ENCODE measurements around the gene SNRNP27. TPM values are rescaled to one million over a fixed set of nuclear protein-coding genes. Genes with fewer than 3 reads are reported as not detected.

SNRNP27 gene
- total and polyA plus RNA-seq, 9 of the 15 experiments (the other 6 are each of a cell fraction or from before 2014, with no cell fraction given) = 29.2 to 102 (median 65.7) TPM

- no peaks in the 10 kb centered on the region for H3K27me3 ChIP-seq (ENCODE audit: control insufficient read depth in 2 of 2, insufficient read depth in 2 of 2, low read length in 2 of 2)
- no peaks in the 10 kb centered on the region for H3K79me2 ChIP-seq (ENCODE audit: control insufficient read depth, insufficient read depth, low read length)
- POLR2A ChIA-PET = interaction anchor here (0.5 to 1.4 kb wide), 3 partner anchors 13 to 138 kb away, joined by 3 read pairs; no protein-coding TSS in a partner anchor
- 59% methylated on average over 4 of the region's 4 CpGs for WGBS (ENCODE audit: insufficient coverage, low coverage, missing lambda C conversion rate)
- CTCF ChIA-PET (ENCODE audit: low intra/inter-chr PET ratio) = no interaction called here
- no peaks in the 10 kb centered on the region for H3K9me1 ChIP-seq (ENCODE audit: control insufficient read depth, insufficient read depth, low read length)
- in situ Hi-C loops (cut with MboI) (no loop called here), intact Hi-C loops (cut with micrococcal nuclease) (no loop called here)
- peak overlapping the region; percentile 54 for H3K27ac ChIP-seq (ENCODE audit: extremely low read depth, low read depth, low read length)
- no peak overlapping the region for H3K4me3 ChIP-seq
- H3K9me3 ChIP-seq (replicated peaks; ENCODE audit: control insufficient read depth, insufficient read depth, low read depth, low read length) = no peaks in the 10 kb centered on the region
- no peaks in the 10 kb centered on the region for H4K20me1 ChIP-seq (replicated peaks; ENCODE audit: control insufficient read depth, insufficient read depth, low read length)
- ATAC-seq (no peak), FAIRE-seq (peak; percentile 59), DNase-seq (ENCODE audit: extremely low read depth in 1 of 4, low spot score in 3 of 4) (no peak)
- peaks cover 21 to 44% of the 10 kb centered on the region in 2 experiments for H3K4me1 ChIP-seq (replicated peaks in 1 of 2; ENCODE audit: control insufficient read depth in 2 of 2, insufficient read depth in 2 of 2, low read length in 2 of 2)
- peak overlapping the region; percentile 89 for H2AFZ ChIP-seq (ENCODE audit: low read depth, low read length)
- H3K4me2 ChIP-seq (ENCODE audit: insufficient read depth, low read length) = no peak overlapping the region
- H3K36me3 ChIP-seq (ENCODE audit: control insufficient read depth, insufficient read depth, low read length) = peaks cover 12% of the 10 kb centered on the region; the same call in 2 of the 3 replicates
- peak overlapping the region; percentile 15 to 56; a peak in 3 of 4 replicates for H3K9ac ChIP-seq (ENCODE audit: insufficient read depth in 1 of 2, low read depth in 2 of 2, low read length in 2 of 2)
- BruUV-seq (replicated peaks) = no TSS peak
- no peak for TF ChIP-seq SETDB1 (IDR thresholded peaks at IDR 0.05; ENCODE audit: low read length)
- no peak for TF ChIP-seq NR2C2 (CRISPR knock-in tag; IDR thresholded peaks at IDR 0.05)
- TF ChIP-seq NR2C2 (tag; IDR thresholded peaks at IDR 0.05) = 0 out of 2 replicates have a peak, but pooled peaks have one; percentile 8
- TF ChIP-seq ZNF79 (CRISPR knock-in tag; IDR thresholded peaks at IDR 0.05; ENCODE audit: low read depth) = no peak
- no peak for TF ChIP-seq NFIC (IDR thresholded peaks at IDR 0.05)
- peak; percentile 9 for TF ChIP-seq BRD9 (IDR thresholded peaks at IDR 0.05; ENCODE audit: low read depth, partially characterized antibody)
- no peak for TF ChIP-seq HEY1 (CRISPR knock-in tag; IDR thresholded peaks at IDR 0.05; ENCODE audit: borderline replicate concordance)
- no peak for TF ChIP-seq ZKSCAN3 (CRISPR knock-in tag; IDR thresholded peaks at IDR 0.05)
- no peak for TF ChIP-seq CBX1 (IDR thresholded peaks at IDR 0.05; ENCODE audit: low read depth)
- TF ChIP-seq MTA3 (IDR thresholded peaks at IDR 0.05; ENCODE audit: borderline replicate concordance) = no peak
- 0 out of 2 replicates have a peak, but pooled peaks have one; percentile 53 for TF ChIP-seq ZNF311 (CRISPR knock-in tag; IDR thresholded peaks at IDR 0.05)
- peak; percentile 44; the same call in 1 of the 2 replicates for TF ChIP-seq ESRRA (IDR thresholded peaks at IDR 0.05; ENCODE audit: borderline replicate concordance, low read depth)
- no peak for TF ChIP-seq ZBTB7A (IDR thresholded peaks at IDR 0.05; ENCODE audit: borderline replicate concordance, control insufficient read depth, low read depth, low read length)
- TF ChIP-seq SNAPC5 (CRISPR knock-in tag; IDR thresholded peaks at IDR 0.05) = no peak
- TF ChIP-seq PHF8 (IDR thresholded peaks at IDR 0.05; ENCODE audit: borderline replicate concordance, low read length) = no peak
- no peak for TF ChIP-seq CBFB (CRISPR knock-in tag; IDR thresholded peaks at IDR 0.05)
- no peak for TF ChIP-seq ARID1B (IDR thresholded peaks at IDR 0.05)
- no peak for TF ChIP-seq RBM22 (IDR thresholded peaks at IDR 0.05; ENCODE audit: low read depth, low read length, poor library complexity, severe bottlenecking)
- TF ChIP-seq TGIF2 (CRISPR knock-in tag; IDR thresholded peaks at IDR 0.05) = no peak
- TF ChIP-seq ZNF583 (CRISPR knock-in tag; IDR thresholded peaks at IDR 0.05) = no peak
- no peak for TF ChIP-seq ARID3B (CRISPR knock-in tag; IDR thresholded peaks at IDR 0.05; ENCODE audit: borderline replicate concordance)
Measured at GRCh38 chr2:69947325-69947931, 53.7 kb downstream of the SNRNP27 start.
